ENCODE results near the gene DCLK1.
A peak's percentile ranks its signal among the peaks of the same experiment; 100 is the strongest.
"Not testable (repeated sequence)": the region's sequence is repeated elsewhere in the genome, so short reads cannot be mapped to it uniquely, and the experiment has no call there.

DCLK1 gene

GRCh38 chr13:36082806-36083205 lies 48.4 kb downstream of the DCLK1 start:
- DNase-seq, result no peak

GRCh38 chr13:36082396-36082795 lies 48.8 kb downstream of the DCLK1 start:
- no peak for DNase-seq

GRCh38 chr13:36076211-36076610 lies 55.0 kb downstream of the DCLK1 start:
- DNase-seq, result no peak

GRCh38 chr13:36074659-36075058 lies 56.5 kb downstream of the DCLK1 start:
- no peak for DNase-seq

GRCh38 chr13:36072152-36072935 lies 58.8 kb downstream of the DCLK1 start:
- no peak for DNase-seq

- DNase-seq, result not testable (repeated sequence)
These were observed 60.5 kb downstream of the DCLK1 start for GRCh38 chr13:36070504-36071192.

GRCh38 chr13:36069881-36070366 lies 61.3 kb downstream of the DCLK1 start:
- DNase-seq, result no peak

- no peak for DNase-seq
These were observed 62.2 kb downstream of the DCLK1 start for GRCh38 chr13:36068991-36069390.

GRCh38 chr13:36068566-36068965 lies 62.6 kb downstream of the DCLK1 start:
- DNase-seq, result no peak

GRCh38 chr13:36067746-36068381 lies 63.3 kb downstream of the DCLK1 start:
- no peak for DNase-seq

- DNase-seq, result no peak
These were observed 68.9 kb downstream of the DCLK1 start for GRCh38 chr13:36062249-36062648.

GRCh38 chr13:36061621-36062020 lies 69.6 kb downstream of the DCLK1 start:
- DNase-seq, result no peak

- DNase-seq, result peak; percentile 11
These were observed 70.1 kb downstream of the DCLK1 start for GRCh38 chr13:36061054-36061453.

- peak; percentile 17 for DNase-seq
These were observed 71.9 kb downstream of the DCLK1 start for GRCh38 chr13:36059321-36059720.

GRCh38 chr13:36058116-36058515 lies 73.1 kb downstream of the DCLK1 start:
- no peak for DNase-seq

- no peak for DNase-seq
These were observed 73.6 kb downstream of the DCLK1 start for GRCh38 chr13:36057547-36057946.

GRCh38 chr13:36057041-36057440 lies 74.1 kb downstream of the DCLK1 start:
- no peak for DNase-seq

- no peak for DNase-seq
These were observed 75.8 kb downstream of the DCLK1 start for GRCh38 chr13:36055366-36055765.

GRCh38 chr13:36054041-36054440 lies 77.1 kb downstream of the DCLK1 start:
- DNase-seq, result no peak

GRCh38 chr13:36051082-36051481 lies 80.1 kb downstream of the DCLK1 start:
- no peak for DNase-seq

- DNase-seq, result no peak
These were observed 84.5 kb downstream of the DCLK1 start for GRCh38 chr13:36046672-36047071.

- DNase-seq, result no peak
These were observed 92.2 kb downstream of the DCLK1 start for GRCh38 chr13:36038785-36039555.

- no peak for DNase-seq
These were observed 98.1 kb downstream of the DCLK1 start for GRCh38 chr13:36033035-36033434.

All from DMS79 (cell line).